ENCODE data around the gene HGS.

DNA sequence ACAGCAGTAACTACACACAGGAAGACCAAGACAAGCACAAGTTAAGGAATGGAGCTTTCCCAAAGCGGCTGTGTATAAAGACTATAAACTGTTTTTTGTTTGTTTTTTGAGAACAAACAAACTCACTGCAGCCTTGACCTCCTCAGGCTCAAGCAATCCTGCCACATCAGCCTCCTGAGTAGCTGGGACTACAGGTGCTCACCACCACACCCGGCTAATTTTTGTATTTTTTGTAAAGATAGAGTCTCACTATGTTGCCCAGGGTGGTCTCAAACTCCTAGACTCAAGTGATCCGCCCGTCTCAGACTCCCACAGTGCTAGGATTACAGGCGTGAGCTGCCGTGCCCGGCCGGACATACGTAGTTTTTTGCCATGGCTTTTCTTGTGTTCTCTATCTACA lies 23.4 kb upstream of the HGS start:
- TF ChIP-seq, protein P1, sequence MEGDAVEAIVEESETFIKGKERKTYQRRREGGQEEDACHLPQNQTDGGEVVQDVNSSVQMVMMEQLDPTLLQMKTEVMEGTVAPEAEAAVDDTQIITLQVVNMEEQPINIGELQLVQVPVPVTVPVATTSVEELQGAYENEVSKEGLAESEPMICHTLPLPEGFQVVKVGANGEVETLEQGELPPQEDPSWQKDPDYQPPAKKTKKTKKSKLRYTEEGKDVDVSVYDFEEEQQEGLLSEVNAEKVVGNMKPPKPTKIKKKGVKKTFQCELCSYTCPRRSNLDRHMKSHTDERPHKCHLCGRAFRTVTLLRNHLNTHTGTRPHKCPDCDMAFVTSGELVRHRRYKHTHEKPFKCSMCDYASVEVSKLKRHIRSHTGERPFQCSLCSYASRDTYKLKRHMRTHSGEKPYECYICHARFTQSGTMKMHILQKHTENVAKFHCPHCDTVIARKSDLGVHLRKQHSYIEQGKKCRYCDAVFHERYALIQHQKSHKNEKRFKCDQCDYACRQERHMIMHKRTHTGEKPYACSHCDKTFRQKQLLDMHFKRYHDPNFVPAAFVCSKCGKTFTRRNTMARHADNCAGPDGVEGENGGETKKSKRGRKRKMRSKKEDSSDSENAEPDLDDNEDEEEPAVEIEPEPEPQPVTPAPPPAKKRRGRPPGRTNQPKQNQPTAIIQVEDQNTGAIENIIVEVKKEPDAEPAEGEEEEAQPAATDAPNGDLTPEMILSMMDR (IDR thresholded peaks at IDR 0.05; ENCODE audit: insufficient read depth, low read length): no peak
- no peak for TF ChIP-seq GABPA (IDR thresholded peaks at IDR 0.05; ENCODE audit: low read depth)
- TF ChIP-seq, protein P2, sequence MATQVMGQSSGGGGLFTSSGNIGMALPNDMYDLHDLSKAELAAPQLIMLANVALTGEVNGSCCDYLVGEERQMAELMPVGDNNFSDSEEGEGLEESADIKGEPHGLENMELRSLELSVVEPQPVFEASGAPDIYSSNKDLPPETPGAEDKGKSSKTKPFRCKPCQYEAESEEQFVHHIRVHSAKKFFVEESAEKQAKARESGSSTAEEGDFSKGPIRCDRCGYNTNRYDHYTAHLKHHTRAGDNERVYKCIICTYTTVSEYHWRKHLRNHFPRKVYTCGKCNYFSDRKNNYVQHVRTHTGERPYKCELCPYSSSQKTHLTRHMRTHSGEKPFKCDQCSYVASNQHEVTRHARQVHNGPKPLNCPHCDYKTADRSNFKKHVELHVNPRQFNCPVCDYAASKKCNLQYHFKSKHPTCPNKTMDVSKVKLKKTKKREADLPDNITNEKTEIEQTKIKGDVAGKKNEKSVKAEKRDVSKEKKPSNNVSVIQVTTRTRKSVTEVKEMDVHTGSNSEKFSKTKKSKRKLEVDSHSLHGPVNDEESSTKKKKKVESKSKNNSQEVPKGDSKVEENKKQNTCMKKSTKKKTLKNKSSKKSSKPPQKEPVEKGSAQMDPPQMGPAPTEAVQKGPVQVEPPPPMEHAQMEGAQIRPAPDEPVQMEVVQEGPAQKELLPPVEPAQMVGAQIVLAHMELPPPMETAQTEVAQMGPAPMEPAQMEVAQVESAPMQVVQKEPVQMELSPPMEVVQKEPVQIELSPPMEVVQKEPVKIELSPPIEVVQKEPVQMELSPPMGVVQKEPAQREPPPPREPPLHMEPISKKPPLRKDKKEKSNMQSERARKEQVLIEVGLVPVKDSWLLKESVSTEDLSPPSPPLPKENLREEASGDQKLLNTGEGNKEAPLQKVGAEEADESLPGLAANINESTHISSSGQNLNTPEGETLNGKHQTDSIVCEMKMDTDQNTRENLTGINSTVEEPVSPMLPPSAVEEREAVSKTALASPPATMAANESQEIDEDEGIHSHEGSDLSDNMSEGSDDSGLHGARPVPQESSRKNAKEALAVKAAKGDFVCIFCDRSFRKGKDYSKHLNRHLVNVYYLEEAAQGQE (IDR thresholded peaks at IDR 0.05; ENCODE audit: insufficient replicate concordance, low read depth): no peak
- no peak for TF ChIP-seq POLR2AphosphoS5 (IDR thresholded peaks at IDR 0.05; ENCODE audit: low read depth)
- no peak for TF ChIP-seq SPI1 (IDR thresholded peaks at IDR 0.05; ENCODE audit: borderline replicate concordance, low read depth)
